ENCODE results near the gene GPRC5C.

GPRC5C gene

DNA sequence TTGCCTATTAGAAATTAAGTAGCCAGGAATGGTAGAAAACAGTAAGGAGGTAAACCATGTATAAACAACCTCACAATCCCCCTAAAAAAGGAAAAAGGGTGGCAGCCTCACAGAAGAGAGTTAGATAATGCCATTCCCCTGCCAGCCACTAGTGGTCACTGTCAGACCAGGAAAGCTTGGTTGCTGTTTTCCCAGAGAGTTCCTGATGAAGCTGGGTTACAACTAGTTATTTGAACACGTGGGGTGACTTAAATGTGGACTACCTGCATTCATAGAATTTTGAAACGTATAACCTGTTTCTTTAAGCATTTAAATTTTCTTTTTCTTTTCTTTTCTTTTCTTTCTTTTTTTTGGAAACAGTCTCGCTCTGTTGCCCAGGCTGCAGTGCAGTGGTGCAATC, 5.8 kb downstream of the GPRC5C start:
- no peak overlapping the region for H3K27ac ChIP-seq (ENCODE audit: low read length)
- H3K36me3 ChIP-seq (ENCODE audit: insufficient read depth, low read length): no peaks in the 10 kb centered on the region
- peak; percentile 80 for TF ChIP-seq CTCF (IDR thresholded peaks at IDR 0.05; ENCODE audit: borderline replicate concordance, extremely low read depth, low read length, poor library complexity, severe bottlenecking)
- no peak for TF ChIP-seq EZH2 (IDR thresholded peaks at IDR 0.05; ENCODE audit: borderline replicate concordance, low read depth, low read length, severe bottlenecking)
- H3K4me1 ChIP-seq (ENCODE audit: insufficient read depth, low read length): no peaks in the 10 kb centered on the region
- no peaks in the 10 kb centered on the region for H3K27me3 ChIP-seq (ENCODE audit: insufficient read depth, low read length, poor library complexity)
- H2AFZ ChIP-seq (ENCODE audit: low read depth, low read length): no peak overlapping the region
- H3K9ac ChIP-seq (ENCODE audit: low read depth, low read length): no peak overlapping the region
- H3K79me2 ChIP-seq (ENCODE audit: insufficient read depth, low read length): no peaks in the 10 kb centered on the region
- no peak for ATAC-seq (ENCODE audit: insufficient read depth, low read depth)
- H3K9me3 ChIP-seq (ENCODE audit: insufficient read depth, low read length, severe bottlenecking): peaks cover 10% of the 10 kb centered on the region
- no peak overlapping the region for H3K4me3 ChIP-seq (ENCODE audit: low read depth in 1 of 2, low read length in 2 of 2)
- H3K4me2 ChIP-seq (ENCODE audit: insufficient read depth, low read length): no peak overlapping the region
- DNase-seq: peak; percentile 29
- H4K20me1 ChIP-seq (ENCODE audit: insufficient read depth, low read length): no peaks in the 10 kb centered on the region

GRCh38 chr17:74439691-74440567, 8.0 kb downstream of the GPRC5C start:
- no peak overlapping the region for H3K4me3 ChIP-seq (ENCODE audit: low read depth in 1 of 2, low read length in 2 of 2)
- H3K27me3 ChIP-seq (ENCODE audit: insufficient read depth, low read length, poor library complexity): no peaks in the 10 kb centered on the region
- no peak for DNase-seq
- peaks cover 10% of the 10 kb centered on the region for H3K9me3 ChIP-seq (ENCODE audit: insufficient read depth, low read length, severe bottlenecking)
- no peak for ATAC-seq (ENCODE audit: insufficient read depth, low read depth)
- no peak overlapping the region for H3K27ac ChIP-seq (ENCODE audit: low read length)
- no peaks in the 10 kb centered on the region for H3K4me1 ChIP-seq (ENCODE audit: insufficient read depth, low read length)
- no peaks in the 10 kb centered on the region for H4K20me1 ChIP-seq (ENCODE audit: insufficient read depth, low read length)
- no peak overlapping the region for H2AFZ ChIP-seq (ENCODE audit: low read depth, low read length)
- no peaks in the 10 kb centered on the region for H3K79me2 ChIP-seq (ENCODE audit: insufficient read depth, low read length)
- H3K36me3 ChIP-seq (ENCODE audit: insufficient read depth, low read length): no peaks in the 10 kb centered on the region
- no peak overlapping the region for H3K9ac ChIP-seq (ENCODE audit: low read depth, low read length)
- TF ChIP-seq CTCF (IDR thresholded peaks at IDR 0.05; ENCODE audit: borderline replicate concordance, extremely low read depth, low read length, poor library complexity, severe bottlenecking) (no peak), EZH2 (IDR thresholded peaks at IDR 0.05; ENCODE audit: borderline replicate concordance, low read depth, low read length, severe bottlenecking) (no peak)
- no peak overlapping the region for H3K4me2 ChIP-seq (ENCODE audit: insufficient read depth, low read length)

DNA sequence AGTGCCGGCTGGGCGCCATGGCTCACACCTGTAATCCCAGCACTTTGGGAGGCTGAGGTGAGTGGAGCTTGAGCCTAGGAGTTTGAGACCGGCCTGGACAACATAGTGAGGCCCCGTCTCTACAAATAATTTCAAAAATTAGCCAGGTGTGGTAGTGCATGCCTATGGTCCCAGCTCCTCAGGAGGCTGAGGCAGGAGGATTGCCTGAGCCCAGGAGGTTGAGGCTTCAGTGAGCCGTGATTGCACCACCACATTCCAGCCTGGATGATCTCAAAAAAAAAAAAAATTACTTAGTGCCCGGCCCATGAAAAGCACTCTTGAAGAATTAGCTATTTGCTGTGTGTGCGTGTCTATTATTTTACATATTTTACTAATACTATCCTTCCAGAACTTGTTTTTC, 9.6 kb downstream of the GPRC5C start:
- Histone ChIP-seq H3K36me3 (ENCODE audit: insufficient read depth, low read length) (no peaks in the 10 kb centered on the region), H2AFZ (ENCODE audit: low read depth, low read length) (no peak overlapping the region), H3K4me1 (ENCODE audit: insufficient read depth, low read length) (no peaks in the 10 kb centered on the region), H3K79me2 (ENCODE audit: insufficient read depth, low read length) (no peaks in the 10 kb centered on the region), H3K9me3 (ENCODE audit: insufficient read depth, low read length, severe bottlenecking) (peaks cover 10% of the 10 kb centered on the region), H3K27me3 (ENCODE audit: insufficient read depth, low read length, poor library complexity) (no peaks in the 10 kb centered on the region), H4K20me1 (ENCODE audit: insufficient read depth, low read length) (no peaks in the 10 kb centered on the region), H3K9ac (ENCODE audit: low read depth, low read length) (no peak overlapping the region), H3K27ac (ENCODE audit: low read length) (no peak overlapping the region), H3K4me2 (ENCODE audit: insufficient read depth, low read length) (no peak overlapping the region), H3K4me3 (ENCODE audit: low read depth in 1 of 2, low read length in 2 of 2) (no peak overlapping the region)
- no peak for TF ChIP-seq CTCF (IDR thresholded peaks at IDR 0.05; ENCODE audit: borderline replicate concordance, extremely low read depth, low read length, poor library complexity, severe bottlenecking)
- TF ChIP-seq EZH2 (IDR thresholded peaks at IDR 0.05; ENCODE audit: borderline replicate concordance, low read depth, low read length, severe bottlenecking): no peak
- ATAC-seq (ENCODE audit: insufficient read depth, low read depth): no peak
- DNase-seq: no peak

Data from DND-41 (cell line).